H1 (cell line): ENCODE results near the gene DNAJB12. TPM values are rescaled to one million over a fixed set of nuclear protein-coding genes. Genes with fewer than 3 reads are reported as not detected.

ENCODE experiments used
- CTCF ChIA-PET: fragments of 300-600 bp; sonication (Branson Sonifier 250); formaldehyde crosslinking; loops from one replicate; lab custom pipeline; 2021; ENCODE audit not compliant: partially characterized antibody; lab: Charles Lee
- POLR2A ChIA-PET: fragments of 300-600 bp; sonication (Branson Sonifier 250); formaldehyde crosslinking; loops from one replicate; lab custom pipeline; 2021; ENCODE audit warnings: inconsistent platforms; ENCODE audit not compliant: partially characterized antibody; lab: Charles Lee
- DNase-seq, 2 experiments: peaks; one replicate each; pipeline versions ENCODE4 v3.0.0 to v3.0.0-alpha.2; 2010 to 2022; ENCODE audit warnings: low spot score in 2 of 2, low read depth in 1 of 2, mixed read lengths in 1 of 2
- FAIRE-seq: peaks from 2 replicates; lab custom pipeline; 2011; peaks lifted over from hg19 to GRCh38; lab: Jason Lieb, UNC
- H2AFZ ChIP-seq: 2 replicates; pipeline ENCODE4 v1.8.1; 2012; ENCODE audit warnings: low read length, inconsistent platforms
- H2AK5ac ChIP-seq: 2 replicates; pipeline ENCODE4 v1.6.1; 2013; ENCODE audit warnings: low read depth, low read length
- H2BK120ac ChIP-seq: replicated peaks from 2 replicates; pipeline ENCODE3; 2013; ENCODE audit warnings: low read depth, low read length, inconsistent platforms
- H2BK12ac ChIP-seq: 2 replicates; pipeline ENCODE4 v1.6.1; 2013; ENCODE audit warnings: low read depth, low read length
- H2BK15ac ChIP-seq: 2 replicates; pipeline ENCODE4 v1.6.1; 2013; ENCODE audit warnings: low read length
- H2BK20ac ChIP-seq: 2 replicates; pipeline ENCODE4 v1.6.1; 2013; ENCODE audit warnings: low read length
- H2BK5ac ChIP-seq: 2 replicates; pipeline ENCODE4 v1.6.1; 2013; ENCODE audit warnings: low read depth, low read length
- H3K14ac ChIP-seq: 2 replicates; pipeline ENCODE4 v1.6.1; 2013; ENCODE audit warnings: inconsistent platforms; ENCODE audit not compliant: insufficient read length
- H3K18ac ChIP-seq: 2 replicates; pipeline ENCODE4 v1.6.1; 2013; ENCODE audit warnings: low read length; ENCODE audit errors: extremely low read depth
- H3K23ac ChIP-seq: 2 replicates; pipeline ENCODE4 v1.6.1; 2013; ENCODE audit warnings: inconsistent platforms; ENCODE audit not compliant: insufficient read length
- H3K23me2 ChIP-seq: 2 replicates; pipeline ENCODE4 v1.6.1; 2013; ENCODE audit warnings: low read depth, low read length
- H3K27ac ChIP-seq: 2 replicates; pipeline ENCODE4 v1.6.1; 2011; ENCODE audit warnings: low read depth, low read length, inconsistent platforms
- H3K27me3 ChIP-seq, 4 experiments: replicated peaks in 1 of 4; 1 replicate in 1 of 4; 2 replicates in 3 of 4; pipeline versions ENCODE4 v1.6.1 to v1.8.1; 2011 to 2013; ENCODE audit warnings: low read length in 3 of 4, mild to moderate bottlenecking in 3 of 4, inconsistent platforms in 2 of 4, mixed read lengths in 2 of 4, moderate library complexity in 1 of 4; ENCODE audit not compliant: control insufficient read depth in 3 of 4, insufficient read depth in 3 of 4; ENCODE audit errors: extremely low read depth in 1 of 4
- H3K36me3 ChIP-seq, 4 experiments: 2 replicates each; pipeline versions ENCODE4 v1.6.1 to v1.8.1; 2011 to 2013; ENCODE audit warnings: mild to moderate bottlenecking in 4 of 4, low read length in 3 of 4, moderate library complexity in 2 of 4, control low read depth in 1 of 4, inconsistent platforms in 1 of 4; ENCODE audit not compliant: insufficient read depth in 4 of 4, control insufficient read depth in 2 of 4
- H3K4ac ChIP-seq: replicated peaks from 2 replicates; pipeline ENCODE3; 2013; ENCODE audit warnings: low read length, low read depth, mixed read lengths, inconsistent platforms; ENCODE audit not compliant: insufficient read length
- H3K4me1 ChIP-seq, 4 experiments: replicated peaks in 1 of 4; 1 replicate in 1 of 4; 2 replicates in 3 of 4; pipeline versions ENCODE4 v1.6.1 to v1.8.1; 2011 to 2013; ENCODE audit warnings: low read length in 3 of 4, inconsistent platforms in 2 of 4, mixed read lengths in 1 of 4; ENCODE audit not compliant: insufficient read depth in 4 of 4, control insufficient read depth in 3 of 4
- H3K4me2 ChIP-seq, 2 experiments: 2 replicates each; pipeline versions ENCODE4 v1.6.1 to v1.8.1; 2011 to 2013; ENCODE audit warnings: low read depth in 2 of 2, low read length in 2 of 2, control low read depth in 1 of 2, inconsistent platforms in 1 of 2, mild to moderate bottlenecking in 1 of 2; ENCODE audit not compliant: insufficient read depth in 1 of 2
- H3K4me3 ChIP-seq, 4 experiments: fragments of 200-600, 300-600 bp in 1 of 4; sonication (generic), shearing (Covaris generic), sonication (Bioruptor Twin) in 1 of 4; 2 replicates each; pipeline versions ENCODE4 v1.5.1 to v1.8.1; 2011 to 2016; ENCODE audit warnings: low read length in 4 of 4, low read depth in 3 of 4, control low read depth in 2 of 4, inconsistent platforms in 2 of 4, mild to moderate bottlenecking in 2 of 4, mixed read lengths in 1 of 4, moderate library complexity in 1 of 4; ENCODE audit not compliant: insufficient read depth in 2 of 4; ENCODE audit errors: extremely low read depth in 1 of 4
- H3K56ac ChIP-seq: replicated peaks from 2 replicates; pipeline ENCODE3; 2013; ENCODE audit warnings: low read depth, mild to moderate bottlenecking, mixed read lengths, low read length, inconsistent platforms; ENCODE audit not compliant: insufficient read length
- H3K79me1 ChIP-seq: 2 replicates; pipeline ENCODE4 v1.6.1; 2013; ENCODE audit warnings: low read depth, low read length, control low read depth
- H3K79me2 ChIP-seq, 2 experiments: 2 replicates each; pipeline versions ENCODE4 v1.6.1 to v1.8.1; 2012 to 2013; ENCODE audit warnings: low read length in 2 of 2, mild to moderate bottlenecking in 2 of 2, inconsistent platforms in 1 of 2; ENCODE audit not compliant: insufficient read depth in 2 of 2, control insufficient read depth in 1 of 2
- H3K9ac ChIP-seq, 4 experiments: replicated peaks in 1 of 4; 1 replicate in 1 of 4; 2 replicates in 3 of 4; pipeline versions ENCODE4 v1.6.1 to v1.8.1; 2011 to 2013; ENCODE audit warnings: low read depth in 3 of 4, low read length in 3 of 4, control low read depth in 2 of 4, mild to moderate bottlenecking in 2 of 4, moderate library complexity in 2 of 4, inconsistent platforms in 1 of 4; ENCODE audit errors: extremely low read depth in 1 of 4
- H3K9me3 ChIP-seq, 2 experiments: 2 replicates each; pipeline versions ENCODE4 v1.6.1 to v1.8.1; 2012 to 2013; ENCODE audit warnings: mild to moderate bottlenecking in 2 of 2, moderate library complexity in 2 of 2, control low read depth in 1 of 2, inconsistent platforms in 1 of 2, low read depth in 1 of 2, low read length in 1 of 2, mixed read lengths in 1 of 2; ENCODE audit not compliant: insufficient read depth in 2 of 2
- H4K20me1 ChIP-seq, 2 experiments: replicated peaks in 1 of 2; 2 replicates each; pipeline versions ENCODE3 to v1.8.1; 2011 to 2013; ENCODE audit warnings: inconsistent platforms in 2 of 2, low read length in 2 of 2, mild to moderate bottlenecking in 1 of 2; ENCODE audit not compliant: insufficient read depth in 2 of 2, control insufficient read depth in 1 of 2
- H4K5ac ChIP-seq: 2 replicates; pipeline ENCODE4 v1.6.1; 2013; ENCODE audit warnings: low read length, low read depth, mixed read lengths, inconsistent platforms; ENCODE audit not compliant: insufficient read length
- H4K8ac ChIP-seq: 2 replicates; pipeline ENCODE4 v1.8.0; 2013; ENCODE audit warnings: mild to moderate bottlenecking, moderate library complexity, low read length, inconsistent platforms; ENCODE audit not compliant: insufficient read depth; ENCODE audit errors: extremely low read depth
- H4K91ac ChIP-seq: replicated peaks from 2 replicates; pipeline ENCODE3; 2013; ENCODE audit warnings: low read length, mixed read lengths, inconsistent platforms; ENCODE audit not compliant: insufficient read length
- ATF3 ChIP-seq: IDR thresholded peaks from 2 replicates; pipeline ENCODE4 v1.6.1; 2011; ENCODE audit warnings: low read depth, mild to moderate bottlenecking, low read length; ENCODE audit not compliant: insufficient read depth
- BACH1 ChIP-seq: IDR thresholded peaks from 2 replicates; pipeline ENCODE4 v1.6.1; 2012; ENCODE audit warnings: low read length, improper control_type of control experiment
- BRCA1 ChIP-seq: IDR thresholded peaks from 2 replicates; pipeline ENCODE4 v1.6.1; 2012; ENCODE audit warnings: low read depth, low read length, improper control_type of control experiment
- CTBP2 ChIP-seq: IDR thresholded peaks from 2 replicates; pipeline ENCODE4 v1.7.0; 2011; ENCODE audit warnings: borderline replicate concordance, mild to moderate bottlenecking, moderate library complexity, mixed read lengths, low read length; ENCODE audit not compliant: insufficient read depth, insufficient read length
- EP300 ChIP-seq, 2 experiments: IDR thresholded peaks; 1 replicate in 1 of 2; 2 replicates in 1 of 2; pipeline ENCODE4 v1.6.1; 2011 to 2012; ENCODE audit warnings: low read depth in 2 of 2, low read length in 2 of 2, mild to moderate bottlenecking in 2 of 2, borderline replicate concordance in 1 of 2, inconsistent platforms in 1 of 2, moderate library complexity in 1 of 2
- KDM4A ChIP-seq: IDR thresholded peaks from one replicate; pipeline ENCODE4 v1.7.1; 2012; ENCODE audit warnings: low read depth, mild to moderate bottlenecking, moderate library complexity, low read length, inconsistent platforms; ENCODE audit not compliant: severe bottlenecking
- MAFK ChIP-seq: IDR thresholded peaks from 2 replicates; pipeline ENCODE4 v1.6.1; 2012; ENCODE audit warnings: low read depth, mild to moderate bottlenecking, improper control_type of control experiment, low read length
- RAD21 ChIP-seq, 2 experiments: IDR thresholded peaks in 1 of 2; conservative IDR thresholded peaks in 1 of 2; 2 replicates each; pipeline ENCODE4 v1.6.1; 2011; ENCODE audit warnings: low read depth in 2 of 2, low read length in 2 of 2, improper control_type of control experiment in 1 of 2, inconsistent platforms in 1 of 2, mild to moderate bottlenecking in 1 of 2, moderate library complexity in 1 of 2
- SIN3A ChIP-seq, 2 experiments: IDR thresholded peaks in 1 of 2; conservative IDR thresholded peaks in 1 of 2; 2 replicates each; pipeline ENCODE4 v1.6.1; 2011 to 2012; ENCODE audit warnings: low read length in 2 of 2, improper control_type of control experiment in 1 of 2, low read depth in 1 of 2, mild to moderate bottlenecking in 1 of 2
- WGBS, 2 experiments: shearing (Covaris generic) in 1 of 2; methylation state at CpG; one replicate each; pipeline versions ENCODE4 v1.1.6 to v1.1.7; 2013 to 2015; ENCODE audit warnings: low lambda C conversion rate in 2 of 2, mixed read lengths in 2 of 2, inconsistent platforms in 1 of 2, low coverage in 1 of 2, missing lambda C conversion rate in 1 of 2; ENCODE audit not compliant: insufficient replicate concordance in 2 of 2, insufficient coverage in 1 of 2, insufficient read length in 1 of 2; ENCODE audit errors: extremely low coverage in 1 of 2, missing lambda C conversion rate in 1 of 2; 5-methylcytosine and 5-hydroxymethylcytosine counted together
- polyA plus RNA-seq, 7 experiments: library from polyadenylated mRNA; depleted of rRNA in 3 of 7; stranded (reverse) in 5 of 7; unstranded in 2 of 7; fragments of >200 nt in 5 of 7; fragments of 200-250 nt in 2 of 7; gene quantifications; 1 replicate in 5 of 7; 2 replicates in 1 of 7; 4 replicates in 1 of 7; pipeline versions ENCODE4 v1.2.1 to v1.2.3, GENCODE V29; 2011 to 2013; ENCODE audit warnings: missing spikeins in 2 of 7, mixed read lengths in 2 of 7
- total RNA-seq: library from RNA; stranded (reverse); fragmentation: NEBNext Ultra II Directional; extraction: Animal tissue kit (Norgen Biotek cat#: 25700); gene quantifications from 2 replicates; pipeline ENCODE4 v1.2.1, GENCODE V29; 2021

Gene DNAJB12
- total and polyA plus RNA-seq, 2 of the 8 experiments (the other 6 are each of a cell fraction or from before 2014, with no cell fraction given), result 10.8 to 20.5 TPM

GRCh38 chr10:72390764-72391163, 36.0 kb upstream of the DNAJB12 start:
- no peaks in the 10 kb centered on the region for H3K36me3 ChIP-seq
- H2BK5ac ChIP-seq, result no peak overlapping the region
- H3K14ac ChIP-seq, result no peak overlapping the region
- no peak overlapping the region for H4K91ac ChIP-seq
- ChIA-PET POLR2A (no interaction called here), CTCF (interaction anchor here (1.2 to 2.1 kb wide), 2 partner anchors 15 to 20 kb away, joined by 5 to 9 read pairs; no protein-coding TSS in a partner anchor)
- no peak overlapping the region for H3K18ac ChIP-seq
- WGBS, 2 experiments, result 95% methylated on average over 2 of the region's 2 CpGs; no CpG with 5 or more reads in 1 of the 2 experiments
- H2BK20ac ChIP-seq, result no peak overlapping the region
- no peaks in the 10 kb centered on the region for H3K9me3 ChIP-seq
- no peaks in the 10 kb centered on the region for H3K23me2 ChIP-seq
- no peak overlapping the region for H2BK12ac ChIP-seq
- no peaks in the 10 kb centered on the region for H3K79me1 ChIP-seq
- no peak for DNase-seq
- no peak overlapping the region for H2AFZ ChIP-seq
- H3K27ac ChIP-seq, result no peak overlapping the region
- no peak overlapping the region for H3K4me2 ChIP-seq
- H3K4me3 ChIP-seq, result no peak overlapping the region
- H3K4me1 ChIP-seq, result peaks cover 0 to 2% (median 0%) of the 10 kb centered on the region in 4 experiments; a peak in 1 of 7 replicates
- no peak overlapping the region for H2AK5ac ChIP-seq
- no peak overlapping the region for H3K4ac ChIP-seq
- H3K56ac ChIP-seq, result no peak overlapping the region
- H4K20me1 ChIP-seq, result no peaks in the 10 kb centered on the region
- H2BK15ac ChIP-seq, result no peak overlapping the region
- H2BK120ac ChIP-seq, result no peak overlapping the region
- H3K23ac ChIP-seq, result no peak overlapping the region
- no peaks in the 10 kb centered on the region for H3K79me2 ChIP-seq
- no peak for FAIRE-seq
- no peak overlapping the region for H4K5ac ChIP-seq
- H4K8ac ChIP-seq, result no peak overlapping the region
- H3K27me3 ChIP-seq, result no peaks in the 10 kb centered on the region
- H3K9ac ChIP-seq, result no peak overlapping the region
- TF ChIP-seq ATF3 (no peak), RAD21 (IDR thresholded peaks at IDR 0.05 in 1 of 2, conservative IDR thresholded peaks at IDR 0.05 in 1 of 2; ENCODE audit: low read depth in 2 of 2, low read length in 2 of 2) (no peak), BACH1 (no peak), KDM4A (no peak), MAFK (no peak), BRCA1 (no peak), CTBP2 (no peak), SIN3A (conservative IDR thresholded peaks at IDR 0.05 in 1 of 2, IDR thresholded peaks at IDR 0.05 in 1 of 2; ENCODE audit: low read depth in 1 of 2, low read length in 2 of 2) (no peak), EP300 (IDR thresholded peaks at IDR 0.05; ENCODE audit: borderline replicate concordance in 1 of 2, low read depth in 2 of 2, low read length in 2 of 2) (no peak)
